BJ (cell line): Measurements from ENCODE around the gene TMEM273. TPM values are rescaled to one million over a fixed set of nuclear protein-coding genes. Genes with fewer than 3 reads are reported as not detected.

Experiments used
- CTCF ChIA-PET: fragments of 350-600 bp; formaldehyde crosslinking; extraction: SDS; loops from one replicate; lab custom pipeline; 2021; ENCODE audit warnings: antibody characterized with exemption, inconsistent platforms; lab: Yijun Ruan, JAX
- POLR2A ChIA-PET: fragments of 300-600 bp; sonication (Branson Sonifier 250); formaldehyde crosslinking; extraction: SDS; loops from one replicate; lab custom pipeline; 2021; ENCODE audit warnings: antibody characterized with exemption; lab: Charles Lee
- DNase-seq: peaks from one replicate; pipeline ENCODE4 v3.0.0-alpha.2; 2011; ENCODE audit warnings: low read depth
- H3K27me3 ChIP-seq: 2 replicates; pipeline ENCODE4 v1.6.0; 2011; ENCODE audit warnings: low read length; ENCODE audit not compliant: control insufficient read depth, insufficient read depth
- H3K36me3 ChIP-seq: 2 replicates; pipeline ENCODE4 v1.5.1; 2011; ENCODE audit warnings: low read length; ENCODE audit not compliant: control insufficient read depth, insufficient read depth
- H3K4me3 ChIP-seq: 2 replicates; pipeline ENCODE4 v1.5.1; 2011; ENCODE audit warnings: low read depth, mild to moderate bottlenecking, control low read depth, low read length
- CTCF ChIP-seq: IDR thresholded peaks from 2 replicates; pipeline ENCODE4 v1.5.1; 2011; ENCODE audit warnings: low read depth, mild to moderate bottlenecking, control low read depth, inconsistent platforms, low read length, moderate library complexity; ENCODE audit not compliant: insufficient read depth
- polyA minus RNA-seq: library from RNA; depleted of rRNA, polyadenylated mRNA; stranded (reverse); fragments of >200 nt; gene quantifications from 2 replicates; pipeline ENCODE4 v1.2.3, GENCODE V29; 2011; rRNA and poly(A)+ RNA removed
- polyA plus RNA-seq: library from polyadenylated mRNA; depleted of rRNA; stranded (reverse); fragments of >200 nt; gene quantifications from 2 replicates; pipeline ENCODE4 v1.2.3, GENCODE V29; 2011; rRNA removed

The TMEM273 gene
- polyA plus RNA-seq, result not detected in 2 replicates
- not detected in 2 replicates for polyA minus RNA-seq

GRCh38 chr10:49187950-49188761 lies at the start of gene TMEM273:
Gene TMEM273, minus strand, starts transcription at chr10:49188391. Its CDS starts 55 bp downstream, at chr10:49188336.
- no peak within 1 kb of the TSS for H3K4me3 ChIP-seq
- H3K36me3 ChIP-seq, result no peaks in the 10 kb centered on the region
- peaks cover 1% of the 10 kb centered on the region; the same call in 1 of the 2 replicates for H3K27me3 ChIP-seq
- TF ChIP-seq CTCF, result no peak
- DNase-seq, result no peak
- ChIA-PET CTCF (no interaction called here), POLR2A (no interaction called here)

GRCh38 chr10:49237985-49238384 lies 49.8 kb upstream of the TMEM273 start:
- ChIA-PET CTCF (no interaction called here), POLR2A (no interaction called here)
- no peak overlapping the region for H3K4me3 ChIP-seq
- TF ChIP-seq CTCF, result no peak
- peaks cover 1% of the 10 kb centered on the region for H3K27me3 ChIP-seq
- DNase-seq, result no peak
- no peaks in the 10 kb centered on the region for H3K36me3 ChIP-seq

GRCh38 chr10:49235392-49235791 lies 47.2 kb upstream of the TMEM273 start:
- no peak for TF ChIP-seq CTCF
- H3K36me3 ChIP-seq, result no peaks in the 10 kb centered on the region
- H3K4me3 ChIP-seq, result no peak overlapping the region
- CTCF ChIA-PET, result interaction anchor here (0.6 kb wide), 1 partner anchor 183 kb away, joined by 4 read pairs; no protein-coding TSS in a partner anchor
- peaks cover 3% of the 10 kb centered on the region; the same call in 1 of the 2 replicates for H3K27me3 ChIP-seq
- POLR2A ChIA-PET, result no interaction called here
- DNase-seq, result no peak

GRCh38 chr10:49231086-49231820 lies 43.1 kb upstream of the TMEM273 start:
- H3K4me3 ChIP-seq, result no peak overlapping the region
- no peak for TF ChIP-seq CTCF
- POLR2A ChIA-PET, result no interaction called here
- H3K36me3 ChIP-seq, result no peaks in the 10 kb centered on the region
- CTCF ChIA-PET, result no interaction called here
- peaks cover 3% of the 10 kb centered on the region; the same call in 1 of the 2 replicates for H3K27me3 ChIP-seq
- no peak for DNase-seq

GRCh38 chr10:49230004-49230403 lies 41.8 kb upstream of the TMEM273 start:
- ChIA-PET POLR2A (no interaction called here), CTCF (no interaction called here)
- Histone ChIP-seq H3K36me3 (no peaks in the 10 kb centered on the region), H3K4me3 (no peak overlapping the region), H3K27me3 (peaks cover 3% of the 10 kb centered on the region; the same call in 1 of the 2 replicates)
- no peak for TF ChIP-seq CTCF
- no peak for DNase-seq
